Naive thymus-derived CD4-positive, alpha-beta T cell (primary cell): ENCODE data around the gene HMGB1. TPM values are rescaled to one million over a fixed set of nuclear protein-coding genes. Genes with fewer than 3 reads are reported as not detected.

Experiments used
- ATAC-seq: fragments of 150-1000 bp; cut with Tn5 transposase; 2 replicates; pipeline ENCODE4 v1.10.0; 2021; ENCODE audit warnings: mild to moderate bottlenecking, moderate library complexity
- CTCF ChIA-PET: fragments of 350-600 bp; sonication (Branson Sonifier 250); formaldehyde crosslinking; loops from one replicate; lab custom pipeline; 2021; ENCODE audit warnings: antibody characterized with exemption; lab: Charles Lee
- POLR2A ChIA-PET: fragments of 350-600 bp; sonication (Branson Sonifier 250); formaldehyde crosslinking; loops from one replicate; lab custom pipeline; 2021; ENCODE audit warnings: antibody characterized with exemption, inconsistent platforms; lab: Charles Lee
- DNase-seq, 9 donors: peaks; one replicate each; pipeline versions ENCODE4 v3.0.0 to v3.0.0-alpha.2; 2020 to 2022; ENCODE audit warnings: mixed read lengths in 1 of 9
- H3K27ac ChIP-seq: one replicate; pipeline ENCODE4 v1.7.0; 2013; ENCODE audit warnings: mild to moderate bottlenecking, low read depth, low read length, moderate library complexity
- H3K27me3 ChIP-seq, 2 donors: one replicate each; pipeline ENCODE4 v1.7.0; 2013; ENCODE audit warnings: low read length in 2 of 2, mild to moderate bottlenecking in 2 of 2, moderate library complexity in 2 of 2; ENCODE audit not compliant: control insufficient read depth in 2 of 2, insufficient read depth in 2 of 2
- H3K36me3 ChIP-seq, 3 experiments: 1 replicate in 2 of 3; 2 replicates in 1 of 3; pipeline ENCODE4 v1.7.0; 2013; ENCODE audit warnings: low read length in 3 of 3, mild to moderate bottlenecking in 3 of 3, moderate library complexity in 1 of 3; ENCODE audit not compliant: insufficient read depth in 3 of 3, control insufficient read depth in 2 of 3
- H3K4me1 ChIP-seq, 2 donors: one replicate each; pipeline ENCODE4 v1.7.0; 2013; ENCODE audit warnings: low read length in 2 of 2, mild to moderate bottlenecking in 2 of 2, moderate library complexity in 1 of 2; ENCODE audit not compliant: control insufficient read depth in 2 of 2, insufficient read depth in 2 of 2
- H3K4me3 ChIP-seq: 2 replicates; pipeline ENCODE4 v1.7.0; 2013; ENCODE audit warnings: mild to moderate bottlenecking, low read length
- H3K9me3 ChIP-seq, 3 experiments: 1 replicate in 2 of 3; 2 replicates in 1 of 3; pipeline ENCODE4 v1.7.0; 2013; ENCODE audit warnings: low read length in 3 of 3; ENCODE audit not compliant: control insufficient read depth in 2 of 3
- H3K27ac Mint-ChIP-seq, 9 donors: one replicate each; pipeline ENCODE4 v1.8.0; 2020 to 2022; ENCODE audit warnings: mixed read lengths in 9 of 9, mild to moderate bottlenecking in 8 of 9, moderate library complexity in 5 of 9, inconsistent platforms in 2 of 9
- H3K27me3 Mint-ChIP-seq, 5 donors: one replicate each; pipeline ENCODE4 v1.8.0; 2021 to 2022; ENCODE audit warnings: mixed read lengths in 5 of 5, mild to moderate bottlenecking in 1 of 5
- H3K36me3 Mint-ChIP-seq, 5 donors: one replicate each; pipeline ENCODE4 v1.8.0; 2020 to 2022; ENCODE audit warnings: mixed read lengths in 5 of 5, mild to moderate bottlenecking in 3 of 5, inconsistent platforms in 1 of 5
- H3K4me1 Mint-ChIP-seq, 7 donors: one replicate each; pipeline ENCODE4 v1.8.0; 2020 to 2022; ENCODE audit warnings: mixed read lengths in 7 of 7, mild to moderate bottlenecking in 3 of 7, inconsistent platforms in 1 of 7
- H3K4me3 Mint-ChIP-seq, 10 donors: one replicate each; pipeline ENCODE4 v1.8.0; 2020 to 2022; ENCODE audit warnings: mild to moderate bottlenecking in 10 of 10, mixed read lengths in 10 of 10, moderate library complexity in 6 of 10, inconsistent platforms in 2 of 10
- H3K9me3 Mint-ChIP-seq, 11 donors: one replicate each; pipeline ENCODE4 v1.8.0; 2020 to 2022; ENCODE audit warnings: mixed read lengths in 11 of 11, mild to moderate bottlenecking in 4 of 11, inconsistent platforms in 1 of 11, moderate library complexity in 1 of 11
- intact Hi-C, 2 donors: fragments of 100-400 bp; cut with micrococcal nuclease; formaldehyde crosslinking; loops; one replicate each; pipeline ENCODE4 v1.15.1; 2023
- polyA plus RNA-seq, 2 donors: library from polyadenylated mRNA; unstranded; fragments of 300-500 nt; fragmentation: Illumina TruSeq; gene quantifications; one replicate each; pipeline ENCODE4 v1.2.3, GENCODE V29; 2021
- total RNA-seq, 6 experiments: library from RNA in 5 of 6; stranded (reverse) in 5 of 6; gene quantifications; 1 replicate in 5 of 6; 2 replicates in 1 of 6; pipeline ENCODE4 v1.2.3 and lab custom pipeline; 2021 to 2026

HMGB1 gene
- total and polyA plus RNA-seq, 7 experiments from 2014 or later, result 294 to 577 (median 331) TPM

GRCh38 chr13:30410705-30411125, 55.0 kb downstream of the HMGB1 start:
- Mint-ChIP-seq H3K27ac (peak overlapping the region in 5 of 9 donors; percentile 25 to 91 (median 59)), H3K27me3 (peaks cover 0 to 9% (median 0%) of the 10 kb centered on the region in 5 donors), H3K36me3 (peaks cover 0 to 2% (median 0%) of the 10 kb centered on the region in 5 donors), H3K9me3 (peaks cover 0 to 3% (median 0%) of the 10 kb centered on the region in 11 donors), H3K4me1 (peaks cover 16 to 53% (median 43%) of the 10 kb centered on the region in 7 donors), H3K4me3 (no peak overlapping the region)
- Histone ChIP-seq H3K36me3 (no peaks in the 10 kb centered on the region), H3K4me1 (peaks cover 9 to 19% of the 10 kb centered on the region in 2 donors), H3K27ac (no peak overlapping the region), H3K4me3 (no peak overlapping the region), H3K27me3 (no peaks in the 10 kb centered on the region), H3K9me3 (no peaks in the 10 kb centered on the region)
- ATAC-seq (no peak), DNase-seq (no peak)
- POLR2A ChIA-PET, result no interaction called here
- CTCF ChIA-PET, result interaction anchor here (0.8 kb wide), 1 partner anchor 279 kb away, joined by 5 read pairs; no protein-coding TSS in a partner anchor
- intact Hi-C loops, result no loop called here

- intact Hi-C loops, result loop anchor here (2.0 to 5.0 kb wide), 5 partner anchors 13 to 393 kb away; partner anchors contain the start of genes HMGB1 (in 1 of the 2) and UBE2L5 (in 1 of the 2)
- H3K27ac ChIP-seq, result no peak overlapping the region
- ChIA-PET CTCF (interaction anchor here (0.6 kb wide), 1 partner anchor 343 kb away, joined by 3 read pairs; no protein-coding TSS in a partner anchor), POLR2A (interaction anchor here (0.8 to 1.0 kb wide), 2 partner anchors 33 to 837 kb away, joined by 3 to 4 read pairs; no protein-coding TSS in a partner anchor)
- Mint-ChIP-seq H3K27ac (peak overlapping the region in 7 of 9 donors; percentile 25 to 91 (median 74)), H3K4me3 (peak overlapping the region in 4 of 10 donors; percentile 3 to 74 (median 38)), H3K36me3 (no peaks in the 10 kb centered on the region), H3K9me3 (peaks cover 0 to 3% (median 0%) of the 10 kb centered on the region in 11 donors), H3K27me3 (peaks cover 0 to 9% (median 0%) of the 10 kb centered on the region in 5 donors), H3K4me1 (peaks cover 9 to 47% (median 37%) of the 10 kb centered on the region in 7 donors)
- no peak overlapping the region for H3K4me3 ChIP-seq
- H3K27me3 ChIP-seq, result no peaks in the 10 kb centered on the region
- no peaks in the 10 kb centered on the region for H3K9me3 ChIP-seq
- DNase-seq (no peak), ATAC-seq (no peak)
- H3K36me3 ChIP-seq, result no peaks in the 10 kb centered on the region
- H3K4me1 ChIP-seq, result peaks cover 9 to 14% of the 10 kb centered on the region in 2 donors
Observed at GRCh38 chr13:30409886-30410704, 55.6 kb downstream of the HMGB1 start.

GRCh38 chr13:30408319-30409101, 57.2 kb downstream of the HMGB1 start:
- intact Hi-C loops, result loop anchor here (1.0 to 5.0 kb wide), 13 partner anchors 13 to 394 kb away; partner anchors contain the start of genes UBE2L5 (in 2 of the 2), HMGB1 (in 1 of the 2) and USPL1 (in 1 of the 2)
- Histone ChIP-seq H3K36me3 (no peaks in the 10 kb centered on the region), H3K4me1 (peaks cover 9 to 14% of the 10 kb centered on the region in 2 donors), H3K27me3 (no peaks in the 10 kb centered on the region), H3K27ac (peak overlapping the region; percentile 52), H3K9me3 (no peaks in the 10 kb centered on the region), H3K4me3 (peak overlapping the region; percentile 44)
- H3K4me1 Mint-ChIP-seq, result peaks cover 6 to 46% (median 37%) of the 10 kb centered on the region in 7 donors
- no peaks in the 10 kb centered on the region for H3K36me3 Mint-ChIP-seq
- peak; percentile 97 for ATAC-seq
- H3K4me3 Mint-ChIP-seq, result peak overlapping the region; percentile 64 to 78 (median 72)
- peaks cover 0 to 12% (median 0%) of the 10 kb centered on the region in 5 donors for H3K27me3 Mint-ChIP-seq
- CTCF ChIA-PET, result interaction anchor here (0.6 to 2.4 kb wide), 5 partner anchors 32 to 276 kb away, joined by 3 to 7 read pairs (median 5); no protein-coding TSS in a partner anchor
- peak overlapping the region; percentile 51 to 87 (median 83) for H3K27ac Mint-ChIP-seq
- peaks cover 0 to 3% (median 0%) of the 10 kb centered on the region in 11 donors for H3K9me3 Mint-ChIP-seq
- POLR2A ChIA-PET, result interaction anchor here (0.6 to 2.7 kb wide), 9 partner anchors 13 to 55 kb away, joined by 3 to 19 read pairs (median 6); partner anchors contain the start of gene UBE2L5
- peak; percentile 78 to 89 (median 85) for DNase-seq

GRCh38 chr13:30406779-30407416, 58.8 kb downstream of the HMGB1 start:
- Mint-ChIP-seq H3K4me1 (peaks cover 6 to 40% (median 30%) of the 10 kb centered on the region in 7 donors), H3K27ac (peak overlapping the region in 7 of 9 donors; percentile 12 to 74 (median 38)), H3K27me3 (peaks cover 0 to 13% (median 0%) of the 10 kb centered on the region in 5 donors), H3K4me3 (peak overlapping the region in 4 of 10 donors; percentile 17 to 60 (median 33)), H3K36me3 (no peaks in the 10 kb centered on the region), H3K9me3 (peaks cover 0 to 3% (median 0%) of the 10 kb centered on the region in 11 donors)
- ChIA-PET CTCF (interaction anchor here (0.6 to 2.4 kb wide), 6 partner anchors 30 to 274 kb away, joined by 3 to 7 read pairs (median 4); no protein-coding TSS in a partner anchor), POLR2A (interaction anchor here (0.6 to 3.2 kb wide), 11 partner anchors 10 to 66 kb away, joined by 3 to 27 read pairs (median 6); partner anchors contain the start of gene UBE2L5)
- Histone ChIP-seq H3K4me1 (peaks cover 9 to 14% of the 10 kb centered on the region in 2 donors), H3K27me3 (no peaks in the 10 kb centered on the region), H3K27ac (no peak overlapping the region), H3K36me3 (no peaks in the 10 kb centered on the region), H3K4me3 (no peak overlapping the region), H3K9me3 (no peaks in the 10 kb centered on the region)
- intact Hi-C loops, result loop anchor here in 1 of 2 donors (5.0 kb wide), 1 partner anchor 35 kb away; no protein-coding TSS in a partner anchor
- ATAC-seq (no peak), DNase-seq (no peak)
